ENCODE data around the gene RPLP2. TPM values are rescaled to one million over a fixed set of nuclear protein-coding genes. Genes with fewer than 3 reads are reported as not detected.

RPLP2 gene
- polyA plus RNA-seq, 1 of the 3 experiments (the other 2 are of a cell fraction), result 799 TPM

DNA sequence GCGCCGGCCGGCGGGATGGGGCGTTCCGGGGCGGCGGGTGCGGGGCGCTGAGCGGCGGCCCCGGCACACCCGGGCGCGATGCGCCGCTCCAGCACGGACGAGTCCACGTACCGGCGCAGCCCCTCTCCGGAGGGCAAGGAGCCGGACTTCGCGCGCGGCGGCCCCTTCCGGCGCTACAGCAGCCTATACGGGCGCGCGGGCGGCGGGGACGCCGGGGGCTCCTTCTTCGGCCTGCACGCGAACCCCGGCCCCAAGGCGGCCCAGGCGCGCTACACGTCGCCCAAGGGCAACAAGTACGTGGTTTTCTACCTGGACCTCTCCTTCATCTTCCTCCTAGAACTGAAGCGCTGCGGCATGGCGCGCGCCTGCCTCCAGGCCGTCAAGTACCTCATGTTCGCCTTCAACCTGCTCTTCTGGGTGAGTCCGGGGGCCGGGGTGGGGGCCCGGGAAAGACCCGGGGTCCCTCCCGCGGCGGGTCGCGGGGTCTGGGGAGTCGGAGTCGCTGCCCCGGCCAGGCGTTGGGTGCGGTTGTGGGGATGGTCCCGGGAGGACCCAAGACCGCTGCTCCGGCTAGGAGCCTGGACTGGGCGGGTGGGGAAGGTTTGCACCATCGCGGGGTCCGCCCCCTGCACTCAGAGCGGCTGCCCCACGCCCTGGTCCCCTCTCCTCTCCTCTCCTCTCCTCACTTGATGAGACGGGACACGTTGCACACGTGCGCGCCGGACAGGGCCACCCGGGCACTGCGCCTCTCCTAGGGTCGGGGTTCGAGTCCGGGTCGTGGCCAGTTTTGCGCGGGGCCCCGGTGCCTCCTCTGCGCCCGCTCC lies 40.4 kb downstream of the RPLP2 start:
- TF ChIP-seq POLR2AphosphoS5 (IDR thresholded peaks at IDR 0.05; ENCODE audit: low read depth, low read length) (no peak), MXI1 (IDR thresholded peaks at IDR 0.05; ENCODE audit: low read depth, low read length) (peak; percentile 33; the same call in 1 of the 2 replicates)
- peaks cover 63% of the 10 kb centered on the region for H4K20me1 ChIP-seq (ENCODE audit: insufficient read depth)
- CTCF ChIA-PET, result interaction anchor here (1.0 to 3.1 kb wide), 7 partner anchors 10 to 203 kb away, joined by 3 to 24 read pairs (median 8); no protein-coding TSS in a partner anchor

DNA sequence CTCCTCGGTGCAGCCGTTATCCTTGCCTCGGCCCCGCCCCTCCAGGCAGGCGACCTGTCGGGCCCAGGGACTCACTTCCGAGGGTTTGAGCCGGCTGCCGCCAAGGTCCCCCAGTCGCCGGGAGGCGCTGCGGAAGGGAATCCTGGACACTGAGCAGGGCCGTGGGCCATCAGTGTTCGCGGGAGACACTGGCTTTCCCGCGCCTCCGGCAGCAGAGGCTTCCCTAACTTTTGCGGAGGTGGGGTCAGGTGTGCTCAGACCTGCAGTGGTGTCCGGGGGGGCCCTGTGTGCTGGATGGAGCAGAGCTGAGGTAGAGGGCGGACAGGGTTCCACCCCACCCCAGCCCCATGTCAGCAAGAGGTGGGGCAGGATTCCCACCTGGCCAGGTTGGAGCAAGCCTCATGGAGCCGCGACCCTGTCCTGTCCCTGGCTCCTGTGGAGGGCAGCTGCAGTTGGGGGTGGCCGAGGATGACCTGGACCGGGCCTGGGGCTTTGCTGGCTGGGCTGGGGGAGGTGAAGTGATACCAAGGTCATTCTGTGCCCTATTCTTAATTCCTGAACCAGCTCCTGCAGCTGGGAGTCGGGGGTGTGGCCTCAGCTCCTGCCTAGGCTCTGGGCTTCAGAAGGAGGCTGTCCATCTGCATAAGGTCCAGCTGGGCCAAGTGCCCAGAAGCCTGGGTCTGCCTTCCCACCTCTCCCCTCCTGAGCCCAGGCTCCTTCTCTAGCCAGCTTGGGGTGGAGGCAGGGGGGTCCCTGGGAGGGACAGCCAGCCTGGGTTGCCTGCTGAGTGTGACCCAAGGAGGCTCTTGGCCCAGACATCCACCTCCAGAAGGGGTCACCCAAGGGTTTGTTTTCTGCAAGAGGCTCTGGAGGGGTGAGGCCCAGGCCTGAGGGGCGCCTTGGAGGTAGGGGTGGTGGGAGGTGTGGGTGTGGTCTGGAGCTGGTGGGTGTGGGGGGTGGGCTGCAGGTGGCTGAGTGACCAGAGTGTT lies 41.3 kb downstream of the RPLP2 start:
- peaks cover 72% of the 10 kb centered on the region for H4K20me1 ChIP-seq (ENCODE audit: insufficient read depth)
- POLR2A ChIA-PET, result interaction anchor here (0.8 kb wide), 1 partner anchor 9 kb away, joined by 3 read pairs; no protein-coding TSS in a partner anchor

More for the DNA sequence above, 40.4 kb downstream of the RPLP2 start:
- no peaks in the 10 kb centered on the region for H3K27me3 ChIP-seq (ENCODE audit: insufficient read depth)
- no peaks in the 10 kb centered on the region for H3K9me2 ChIP-seq
- no peak overlapping the region; a peak in 1 of 4 replicates for H3K27ac ChIP-seq (ENCODE audit: low read depth in 2 of 2, low read length in 1 of 2)
- peaks cover 28 to 43% of the 10 kb centered on the region in 2 experiments; a peak in 3 of 4 replicates for H3K4me1 ChIP-seq (ENCODE audit: control insufficient read depth in 1 of 2, insufficient read depth in 2 of 2, low read depth in 1 of 2, low read length in 1 of 2)
- H3K4me2 ChIP-seq, result peak overlapping the region; percentile 72; the same call in 1 of the 2 replicates
- 54% methylated on average over 44 of the region's 97 CpGs for WGBS (ENCODE audit: low lambda C conversion rate)
- no peak overlapping the region for H2AFZ ChIP-seq (ENCODE audit: low read depth)
- POLR2A ChIA-PET, result no interaction called here
- peak; percentile 87 for DNase-seq
- H3K4me3 ChIP-seq (ENCODE audit: low read depth in 2 of 2, low read length in 1 of 2), result peak overlapping the region; percentile 44 to 51
- peaks cover 15% of the 10 kb centered on the region for H3F3A ChIP-seq (replicated peaks; ENCODE audit: insufficient read depth)
- no peak overlapping the region for H3K9ac ChIP-seq
- no peaks in the 10 kb centered on the region for H3K36me3 ChIP-seq (replicated peaks in 1 of 2; ENCODE audit: control insufficient read depth in 1 of 2, insufficient read depth in 2 of 2, low read length in 1 of 2)
- no peaks in the 10 kb centered on the region for H3K9me3 ChIP-seq
- H3K79me2 ChIP-seq (ENCODE audit: insufficient read depth), result peaks cover 53% of the 10 kb centered on the region

More for the DNA sequence above, 41.3 kb downstream of the RPLP2 start:
- peak; percentile 69 for DNase-seq
- Histone ChIP-seq H3K4me3 (ENCODE audit: low read depth in 2 of 2, low read length in 1 of 2) (peak overlapping the region; percentile 43 to 51; a peak in 3 of 4 replicates), H3K27me3 (ENCODE audit: insufficient read depth) (no peaks in the 10 kb centered on the region), H3F3A (replicated peaks; ENCODE audit: insufficient read depth) (peaks cover 6% of the 10 kb centered on the region), H3K9ac (no peak overlapping the region), H3K9me2 (no peaks in the 10 kb centered on the region), H3K9me3 (no peaks in the 10 kb centered on the region), H3K79me2 (ENCODE audit: insufficient read depth) (peaks cover 44% of the 10 kb centered on the region; the same call in 1 of the 2 replicates), H3K27ac (ENCODE audit: low read depth in 2 of 2, low read length in 1 of 2) (no peak overlapping the region), H3K4me1 (ENCODE audit: control insufficient read depth in 1 of 2, insufficient read depth in 2 of 2, low read depth in 1 of 2, low read length in 1 of 2) (peaks cover 19 to 48% of the 10 kb centered on the region in 2 experiments; a peak in 3 of 4 replicates), H3K36me3 (replicated peaks in 1 of 2; ENCODE audit: control insufficient read depth in 1 of 2, insufficient read depth in 2 of 2, low read length in 1 of 2) (no peaks in the 10 kb centered on the region), H2AFZ (ENCODE audit: low read depth) (no peak overlapping the region), H3K4me2 (peak overlapping the region; percentile 72; the same call in 1 of the 2 replicates)
- TF ChIP-seq MXI1 (IDR thresholded peaks at IDR 0.05; ENCODE audit: low read depth, low read length) (peak; percentile 7; the same call in 1 of the 2 replicates), FOXJ3 (CRISPR knock-in tag; IDR thresholded peaks at IDR 0.05) (0 out of 2 replicates have a peak, but pooled peaks have one; percentile 29), RAD21 (IDR thresholded peaks at IDR 0.05; ENCODE audit: low read length) (peak; percentile 63), EP300 (IDR thresholded peaks at IDR 0.05; ENCODE audit: borderline replicate concordance in 1 of 2, low read depth in 1 of 2, low read length in 1 of 2) (no peak), SMC3 (IDR thresholded peaks at IDR 0.05; ENCODE audit: low read depth, low read length) (peak; percentile 28), CTCF (IDR thresholded peaks at IDR 0.05) (peak; percentile 41; the same call in 1 of the 2 replicates)
- TF ChIP-seq, protein P1, sequence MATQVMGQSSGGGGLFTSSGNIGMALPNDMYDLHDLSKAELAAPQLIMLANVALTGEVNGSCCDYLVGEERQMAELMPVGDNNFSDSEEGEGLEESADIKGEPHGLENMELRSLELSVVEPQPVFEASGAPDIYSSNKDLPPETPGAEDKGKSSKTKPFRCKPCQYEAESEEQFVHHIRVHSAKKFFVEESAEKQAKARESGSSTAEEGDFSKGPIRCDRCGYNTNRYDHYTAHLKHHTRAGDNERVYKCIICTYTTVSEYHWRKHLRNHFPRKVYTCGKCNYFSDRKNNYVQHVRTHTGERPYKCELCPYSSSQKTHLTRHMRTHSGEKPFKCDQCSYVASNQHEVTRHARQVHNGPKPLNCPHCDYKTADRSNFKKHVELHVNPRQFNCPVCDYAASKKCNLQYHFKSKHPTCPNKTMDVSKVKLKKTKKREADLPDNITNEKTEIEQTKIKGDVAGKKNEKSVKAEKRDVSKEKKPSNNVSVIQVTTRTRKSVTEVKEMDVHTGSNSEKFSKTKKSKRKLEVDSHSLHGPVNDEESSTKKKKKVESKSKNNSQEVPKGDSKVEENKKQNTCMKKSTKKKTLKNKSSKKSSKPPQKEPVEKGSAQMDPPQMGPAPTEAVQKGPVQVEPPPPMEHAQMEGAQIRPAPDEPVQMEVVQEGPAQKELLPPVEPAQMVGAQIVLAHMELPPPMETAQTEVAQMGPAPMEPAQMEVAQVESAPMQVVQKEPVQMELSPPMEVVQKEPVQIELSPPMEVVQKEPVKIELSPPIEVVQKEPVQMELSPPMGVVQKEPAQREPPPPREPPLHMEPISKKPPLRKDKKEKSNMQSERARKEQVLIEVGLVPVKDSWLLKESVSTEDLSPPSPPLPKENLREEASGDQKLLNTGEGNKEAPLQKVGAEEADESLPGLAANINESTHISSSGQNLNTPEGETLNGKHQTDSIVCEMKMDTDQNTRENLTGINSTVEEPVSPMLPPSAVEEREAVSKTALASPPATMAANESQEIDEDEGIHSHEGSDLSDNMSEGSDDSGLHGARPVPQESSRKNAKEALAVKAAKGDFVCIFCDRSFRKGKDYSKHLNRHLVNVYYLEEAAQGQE (IDR thresholded peaks at IDR 0.05; ENCODE audit: low read depth, low read length), result no peak
- CTCF ChIA-PET, result interaction anchor here (0.7 to 2.2 kb wide), 13 partner anchors 9 to 202 kb away, joined by 3 to 24 read pairs (median 4); partner anchors contain the start of gene AP2A2
- 68% methylated on average over 13 of the region's 28 CpGs for WGBS (ENCODE audit: low lambda C conversion rate)
